Fibroblast of villous mesenchyme (primary cell): Measurements from ENCODE around the gene GBP5. TPM values are rescaled to one million over a fixed set of nuclear protein-coding genes. Genes with fewer than 3 reads are reported as not detected.
"Not testable (repeated sequence)": the region's sequence is repeated elsewhere in the genome, so short reads cannot be mapped to it uniquely, and the experiment has no call there.

Experiments
- DNase-seq: peaks from one replicate; pipeline ENCODE4 v3.0.0-alpha.2; 2010; ENCODE audit warnings: low read depth
- H3K4me3 ChIP-seq: 2 replicates; pipeline ENCODE4 v1.5.1; 2011; ENCODE audit warnings: low read depth, mild to moderate bottlenecking, low read length
- total RNA-seq: library from RNA; depleted of rRNA; stranded (reverse); fragments of >200 nt; gene quantifications from 2 replicates; pipeline ENCODE4 v1.2.3, GENCODE V29; 2012
- TF ChIP-seq, protein P1 (sequence below): IDR thresholded peaks from 2 replicates; pipeline ENCODE4 v1.5.1; 2012; ENCODE audit warnings: low read depth, mild to moderate bottlenecking, low read length; ENCODE audit not compliant: insufficient read depth

GBP5 gene
- total RNA-seq, 1 donor: under 0.01 TPM

DNA sequence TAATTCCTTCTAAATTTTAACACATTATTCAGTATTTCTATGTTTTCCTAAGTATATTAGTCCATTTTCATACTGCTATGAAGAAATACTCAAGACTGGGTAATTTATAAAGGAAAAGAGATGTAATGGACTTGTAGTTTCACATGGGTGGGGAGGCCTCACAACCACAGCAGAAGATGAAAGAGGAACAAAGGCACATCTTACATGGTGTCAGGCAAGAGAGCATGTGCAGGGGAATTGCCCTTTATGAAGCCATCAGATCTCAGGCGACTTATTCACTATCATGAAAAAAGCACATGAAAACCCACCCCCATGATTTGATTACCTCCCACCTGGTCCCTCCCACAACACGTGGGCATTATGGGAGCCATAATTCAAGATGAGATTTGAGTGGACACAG lies 15.6 kb downstream of the GBP5 start:
- TF ChIP-seq, protein P1, sequence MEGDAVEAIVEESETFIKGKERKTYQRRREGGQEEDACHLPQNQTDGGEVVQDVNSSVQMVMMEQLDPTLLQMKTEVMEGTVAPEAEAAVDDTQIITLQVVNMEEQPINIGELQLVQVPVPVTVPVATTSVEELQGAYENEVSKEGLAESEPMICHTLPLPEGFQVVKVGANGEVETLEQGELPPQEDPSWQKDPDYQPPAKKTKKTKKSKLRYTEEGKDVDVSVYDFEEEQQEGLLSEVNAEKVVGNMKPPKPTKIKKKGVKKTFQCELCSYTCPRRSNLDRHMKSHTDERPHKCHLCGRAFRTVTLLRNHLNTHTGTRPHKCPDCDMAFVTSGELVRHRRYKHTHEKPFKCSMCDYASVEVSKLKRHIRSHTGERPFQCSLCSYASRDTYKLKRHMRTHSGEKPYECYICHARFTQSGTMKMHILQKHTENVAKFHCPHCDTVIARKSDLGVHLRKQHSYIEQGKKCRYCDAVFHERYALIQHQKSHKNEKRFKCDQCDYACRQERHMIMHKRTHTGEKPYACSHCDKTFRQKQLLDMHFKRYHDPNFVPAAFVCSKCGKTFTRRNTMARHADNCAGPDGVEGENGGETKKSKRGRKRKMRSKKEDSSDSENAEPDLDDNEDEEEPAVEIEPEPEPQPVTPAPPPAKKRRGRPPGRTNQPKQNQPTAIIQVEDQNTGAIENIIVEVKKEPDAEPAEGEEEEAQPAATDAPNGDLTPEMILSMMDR: no peak
- no peak overlapping the region for H3K4me3 ChIP-seq
- DNase-seq: no peak

DNA sequence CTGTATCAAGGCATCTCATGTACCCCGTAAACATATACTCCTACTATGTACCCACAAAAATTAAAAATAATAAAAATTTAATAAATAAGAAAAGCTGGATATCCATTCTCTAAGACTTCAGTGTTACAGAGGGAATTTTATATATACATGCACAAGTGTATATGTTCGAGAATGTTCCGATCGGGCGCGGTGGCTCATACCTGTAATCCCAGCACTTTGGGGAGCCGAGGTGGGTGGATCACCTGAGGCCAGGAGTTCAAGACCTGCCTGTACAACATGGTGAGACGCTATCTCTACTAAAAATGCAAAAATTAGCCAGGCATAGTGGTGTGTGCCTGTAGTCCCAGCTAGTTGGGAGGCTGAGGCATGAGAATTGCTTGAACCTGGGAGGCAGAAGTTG lies 17.1 kb downstream of the GBP5 start:
- not testable (repeated sequence) for DNase-seq, H3K4me3 ChIP-seq

DNA sequence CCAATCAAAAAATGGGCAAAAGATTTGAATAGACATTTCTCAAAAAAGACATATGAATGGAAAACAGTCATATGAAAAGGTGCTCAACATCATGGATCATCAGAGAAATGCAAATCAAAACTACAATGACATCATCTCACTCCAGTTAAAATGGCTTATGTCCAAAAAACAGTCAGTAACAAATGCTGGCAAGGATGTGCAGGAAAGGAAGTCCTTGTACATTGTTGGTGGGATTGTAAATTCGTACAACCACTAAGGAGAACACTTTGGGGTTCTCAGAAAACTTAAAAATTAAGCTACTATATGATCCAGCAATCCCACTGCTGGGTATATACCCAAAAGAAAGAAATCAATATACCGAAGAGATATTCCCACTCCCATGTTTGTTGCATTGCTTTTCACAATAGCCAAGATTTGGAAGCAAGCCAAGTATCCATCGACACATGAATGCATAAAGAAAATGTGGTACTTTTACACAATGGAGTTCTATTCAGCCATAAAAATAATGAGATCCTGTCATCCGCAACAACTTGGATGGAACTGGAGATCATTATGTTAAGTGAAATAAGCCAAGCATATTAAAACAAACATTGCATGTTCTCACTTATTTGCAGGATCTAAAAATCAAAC lies 17.9 kb downstream of the GBP5 start:
- TF ChIP-seq, protein P1: no peak
- no peak overlapping the region for H3K4me3 ChIP-seq
- no peak for DNase-seq

DNA sequence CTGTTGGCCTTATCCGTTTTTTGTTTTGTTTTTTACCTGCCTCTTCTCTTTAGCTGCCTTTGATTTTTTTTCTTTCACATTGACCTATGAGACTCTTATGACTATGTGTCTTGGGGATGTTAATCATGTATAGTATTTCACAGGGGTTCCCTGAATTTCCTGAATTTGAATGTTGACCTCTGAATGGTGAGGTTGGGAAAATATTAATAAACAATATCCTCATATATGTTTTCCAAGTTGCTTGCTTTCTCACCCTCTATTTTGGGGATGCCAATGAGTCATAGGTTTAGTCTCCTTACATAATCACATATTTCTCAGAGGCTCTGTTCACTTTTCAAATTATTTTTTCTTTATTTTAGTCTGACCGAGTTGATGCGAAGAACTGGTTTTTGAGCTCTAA lies 29.6 kb downstream of the GBP5 start:
- TF ChIP-seq, protein P1: no peak
- DNase-seq: no peak
- no peak overlapping the region for H3K4me3 ChIP-seq

Other genes with a start within 250 kb of the GBP5 start
- gene GBP3, start 250.0 kb downstream of the GBP5 start, total RNA-seq: 24.8 and 41.0 TPM in 2 replicates
- gene GBP1, start 207.7 kb downstream of the GBP5 start, total RNA-seq: 88.3 and 162 TPM in 2 replicates
- gene GBP2, start 146.7 kb downstream of the GBP5 start, total RNA-seq: 59.9 and 96.3 TPM in 2 replicates
- not detected in 2 replicates for gene GBP7, start 96.9 kb downstream of the GBP5 start, total RNA-seq
- gene GBP4, start 73.9 kb downstream of the GBP5 start, total RNA-seq: 14.2 and 44.5 TPM in 2 replicates
- under 0.01 TPM in 1 of 2 replicates, not detected in the other for gene GBP6, start 91.2 kb upstream of the GBP5 start, total RNA-seq